ENCODE results near the gene IGF2.

IGF2 gene

DNA sequence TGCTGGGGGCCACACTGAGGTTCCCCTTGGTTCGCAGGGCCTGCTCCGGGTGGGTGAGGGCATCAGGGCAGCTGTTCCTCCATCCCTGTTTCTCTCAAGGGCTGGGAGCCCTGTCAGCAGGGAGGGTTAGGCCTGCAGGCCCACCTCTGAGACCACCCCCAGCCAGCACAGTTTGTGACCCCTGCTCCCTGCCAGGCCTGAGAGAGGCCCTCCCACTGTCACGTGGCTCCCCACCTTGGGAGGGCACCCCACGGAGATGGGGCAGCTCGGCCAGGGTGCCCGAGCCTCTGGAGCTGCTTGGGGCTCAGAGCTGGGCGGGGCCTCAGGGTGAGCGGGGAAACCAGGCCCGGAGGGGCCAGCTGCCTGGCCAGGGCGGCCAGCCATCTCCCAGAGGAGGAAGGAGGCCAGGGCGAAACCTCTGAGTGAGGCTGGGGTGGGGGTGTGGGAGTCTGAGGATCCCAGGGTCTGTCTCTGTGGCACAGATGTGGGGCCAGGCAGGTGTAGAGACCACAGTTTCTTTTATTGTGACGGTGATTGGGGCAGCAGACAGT, 24.3 kb upstream of the IGF2 start:
- TF ChIP-seq, protein P1, sequence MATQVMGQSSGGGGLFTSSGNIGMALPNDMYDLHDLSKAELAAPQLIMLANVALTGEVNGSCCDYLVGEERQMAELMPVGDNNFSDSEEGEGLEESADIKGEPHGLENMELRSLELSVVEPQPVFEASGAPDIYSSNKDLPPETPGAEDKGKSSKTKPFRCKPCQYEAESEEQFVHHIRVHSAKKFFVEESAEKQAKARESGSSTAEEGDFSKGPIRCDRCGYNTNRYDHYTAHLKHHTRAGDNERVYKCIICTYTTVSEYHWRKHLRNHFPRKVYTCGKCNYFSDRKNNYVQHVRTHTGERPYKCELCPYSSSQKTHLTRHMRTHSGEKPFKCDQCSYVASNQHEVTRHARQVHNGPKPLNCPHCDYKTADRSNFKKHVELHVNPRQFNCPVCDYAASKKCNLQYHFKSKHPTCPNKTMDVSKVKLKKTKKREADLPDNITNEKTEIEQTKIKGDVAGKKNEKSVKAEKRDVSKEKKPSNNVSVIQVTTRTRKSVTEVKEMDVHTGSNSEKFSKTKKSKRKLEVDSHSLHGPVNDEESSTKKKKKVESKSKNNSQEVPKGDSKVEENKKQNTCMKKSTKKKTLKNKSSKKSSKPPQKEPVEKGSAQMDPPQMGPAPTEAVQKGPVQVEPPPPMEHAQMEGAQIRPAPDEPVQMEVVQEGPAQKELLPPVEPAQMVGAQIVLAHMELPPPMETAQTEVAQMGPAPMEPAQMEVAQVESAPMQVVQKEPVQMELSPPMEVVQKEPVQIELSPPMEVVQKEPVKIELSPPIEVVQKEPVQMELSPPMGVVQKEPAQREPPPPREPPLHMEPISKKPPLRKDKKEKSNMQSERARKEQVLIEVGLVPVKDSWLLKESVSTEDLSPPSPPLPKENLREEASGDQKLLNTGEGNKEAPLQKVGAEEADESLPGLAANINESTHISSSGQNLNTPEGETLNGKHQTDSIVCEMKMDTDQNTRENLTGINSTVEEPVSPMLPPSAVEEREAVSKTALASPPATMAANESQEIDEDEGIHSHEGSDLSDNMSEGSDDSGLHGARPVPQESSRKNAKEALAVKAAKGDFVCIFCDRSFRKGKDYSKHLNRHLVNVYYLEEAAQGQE (IDR thresholded peaks at IDR 0.05; ENCODE audit: insufficient read depth in 1 of 2, low read depth in 2 of 2, low read length in 2 of 2), result no peak
- TF ChIP-seq TAF1 (IDR thresholded peaks at IDR 0.05; ENCODE audit: borderline replicate concordance, insufficient read depth, low read length), result no peak
- no peak for TF ChIP-seq FOXP2 (optimal IDR thresholded peaks at IDR 0.05; ENCODE audit: borderline replicate concordance, extremely low read depth, extremely low read length, insufficient read depth)
- TF ChIP-seq SIN3A (IDR thresholded peaks at IDR 0.05; ENCODE audit: borderline replicate concordance, insufficient read depth, low read length), result no peak
- no peak for TF ChIP-seq POLR2AphosphoS5 (IDR thresholded peaks at IDR 0.05; ENCODE audit: low read depth, low read length)

- TF ChIP-seq SIN3A (IDR thresholded peaks at IDR 0.05; ENCODE audit: borderline replicate concordance, insufficient read depth, low read length) (no peak), FOXP2 (optimal IDR thresholded peaks at IDR 0.05; ENCODE audit: borderline replicate concordance, extremely low read depth, extremely low read length, insufficient read depth) (no peak), POLR2AphosphoS5 (IDR thresholded peaks at IDR 0.05; ENCODE audit: low read depth, low read length) (no peak), TAF1 (IDR thresholded peaks at IDR 0.05; ENCODE audit: borderline replicate concordance, insufficient read depth, low read length) (no peak)
- TF ChIP-seq, protein P1 (IDR thresholded peaks at IDR 0.05; ENCODE audit: insufficient read depth in 1 of 2, low read depth in 2 of 2, low read length in 2 of 2), result no peak
Observed at GRCh38 chr11:2160736-2161259, 21.6 kb upstream of the IGF2 start, which contains the start of gene INS. Gene INS, minus strand, starts transcription at chr11:2161209. Its CDS starts 238 bp downstream, at chr11:2160971.

GRCh38 chr11:2159536-2160413, 20.6 kb upstream of the IGF2 start:
- TF ChIP-seq TAF1 (IDR thresholded peaks at IDR 0.05; ENCODE audit: borderline replicate concordance, insufficient read depth, low read length) (no peak), SIN3A (IDR thresholded peaks at IDR 0.05; ENCODE audit: borderline replicate concordance, insufficient read depth, low read length) (no peak), FOXP2 (optimal IDR thresholded peaks at IDR 0.05; ENCODE audit: borderline replicate concordance, extremely low read depth, extremely low read length, insufficient read depth) (no peak)
- TF ChIP-seq, protein P1 (IDR thresholded peaks at IDR 0.05; ENCODE audit: insufficient read depth in 1 of 2, low read depth in 2 of 2, low read length in 2 of 2), result no peak

DNA sequence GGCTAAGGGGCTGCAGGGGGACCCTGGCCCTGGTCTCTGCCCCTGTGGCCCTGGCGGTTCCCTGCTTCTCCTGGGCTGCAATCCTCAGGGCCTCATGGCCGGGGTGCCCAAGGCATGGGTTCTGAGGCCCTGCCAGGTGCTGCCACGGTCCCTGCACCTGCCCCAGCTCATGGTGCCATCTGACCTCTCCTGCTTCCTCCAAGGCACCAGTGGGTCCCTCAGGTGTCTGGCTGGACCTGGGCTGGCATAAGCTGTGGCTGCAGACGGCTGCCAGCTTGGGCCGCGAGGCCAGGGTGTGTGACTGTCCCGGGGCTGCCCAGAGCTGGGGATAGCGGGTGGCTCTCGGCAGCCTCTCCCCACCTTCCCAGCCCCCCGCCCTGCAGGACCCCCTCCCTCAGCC, 19.8 kb upstream of the IGF2 start:
- TF ChIP-seq, protein P1 (IDR thresholded peaks at IDR 0.05; ENCODE audit: insufficient read depth in 1 of 2, low read depth in 2 of 2, low read length in 2 of 2), result no peak
- TF ChIP-seq POLR2AphosphoS5 (IDR thresholded peaks at IDR 0.05; ENCODE audit: low read depth, low read length), result no peak
- no peak for TF ChIP-seq SIN3A (IDR thresholded peaks at IDR 0.05; ENCODE audit: borderline replicate concordance, insufficient read depth, low read length)
- no peak for TF ChIP-seq FOXP2 (optimal IDR thresholded peaks at IDR 0.05; ENCODE audit: borderline replicate concordance, extremely low read depth, extremely low read length, insufficient read depth)
- no peak for TF ChIP-seq TAF1 (IDR thresholded peaks at IDR 0.05; ENCODE audit: borderline replicate concordance, insufficient read depth, low read length)
